Activated naive CD8-positive, alpha-beta T cell treated with anti-CD3 and anti-CD28 coated beads, Interleukin-2, amount 50 U/mL, for 24 hours (primary cell): ENCODE measurements around the gene TEAD2.
A peak's percentile ranks its signal among the peaks of the same experiment; 100 is the strongest.
"Not testable (repeated sequence)": the region's sequence is repeated elsewhere in the genome, so short reads cannot be mapped to it uniquely, and the experiment has no call there.

Experiments used
- ATAC-seq: fragments of 150-1000 bp; cut with Tn5 transposase; one replicate; pipeline ENCODE4 v1.10.0; 2021
- DNase-seq: peaks from one replicate; pipeline ENCODE4 v3.0.0; 2021
- H3K27ac Mint-ChIP-seq: one replicate; pipeline ENCODE4 v1.8.0; 2021; ENCODE audit warnings: mild to moderate bottlenecking, mixed read lengths
- H3K27me3 Mint-ChIP-seq: one replicate; pipeline ENCODE4 v1.8.0; 2021; ENCODE audit warnings: mixed read lengths
- H3K36me3 Mint-ChIP-seq: one replicate; pipeline ENCODE4 v1.8.0; 2021; ENCODE audit warnings: low read depth, mixed read lengths
- H3K4me1 Mint-ChIP-seq: one replicate; pipeline ENCODE4 v1.8.0; 2021; ENCODE audit warnings: mixed read lengths
- H3K4me3 Mint-ChIP-seq: one replicate; pipeline ENCODE4 v1.8.0; 2021; ENCODE audit warnings: mild to moderate bottlenecking, moderate library complexity, mixed read lengths
- H3K9me3 Mint-ChIP-seq: one replicate; pipeline ENCODE4 v1.8.0; 2021; ENCODE audit warnings: mixed read lengths

TEAD2 gene

GRCh38 chr19:49315111-49315510 lies 47.1 kb downstream of the TEAD2 start:
- ATAC-seq: no peak
- Mint-ChIP-seq H3K9me3 (peaks cover 10% of the 10 kb centered on the region), H3K4me1 (peaks cover 4% of the 10 kb centered on the region)

DNA sequence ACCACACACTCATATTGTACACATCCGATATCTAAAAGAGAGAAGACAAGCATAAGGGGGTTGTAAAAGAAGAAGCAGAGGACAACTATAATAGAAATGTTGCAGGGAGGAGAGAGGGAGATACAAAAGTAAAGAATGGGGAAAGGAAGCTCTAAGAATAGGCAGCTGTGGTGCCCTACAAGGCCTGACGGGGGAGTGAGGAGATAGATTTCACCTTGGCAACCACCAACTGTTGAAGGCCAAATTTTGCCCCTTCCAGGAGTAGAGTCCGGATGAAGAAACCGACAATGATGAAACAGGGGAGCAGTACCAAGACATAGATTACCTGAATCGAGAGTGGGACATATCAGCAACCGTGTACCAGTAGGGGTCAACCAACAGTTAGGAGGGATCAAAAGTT lies 53.1 kb downstream of the TEAD2 start:
- Mint-ChIP-seq H3K4me3 (no peak overlapping the region), H3K4me1 (no peaks in the 10 kb centered on the region), H3K9me3 (no peaks in the 10 kb centered on the region), H3K27me3 (no peaks in the 10 kb centered on the region), H3K27ac (no peak overlapping the region), H3K36me3 (peaks cover 6% of the 10 kb centered on the region)
- DNase-seq (no peak), ATAC-seq (no peak)

More at GRCh38 chr19:49315111-49315510, 47.1 kb downstream of the TEAD2 start:
- H3K27ac Mint-ChIP-seq: no peak overlapping the region
- peaks cover 20% of the 10 kb centered on the region for H3K36me3 Mint-ChIP-seq
- DNase-seq: no peak
- H3K27me3 Mint-ChIP-seq: no peaks in the 10 kb centered on the region
- H3K4me3 Mint-ChIP-seq: no peak overlapping the region

GRCh38 chr19:49306734-49307133 lies 55.5 kb downstream of the TEAD2 start:
- DNase-seq: not testable (repeated sequence)

DNA sequence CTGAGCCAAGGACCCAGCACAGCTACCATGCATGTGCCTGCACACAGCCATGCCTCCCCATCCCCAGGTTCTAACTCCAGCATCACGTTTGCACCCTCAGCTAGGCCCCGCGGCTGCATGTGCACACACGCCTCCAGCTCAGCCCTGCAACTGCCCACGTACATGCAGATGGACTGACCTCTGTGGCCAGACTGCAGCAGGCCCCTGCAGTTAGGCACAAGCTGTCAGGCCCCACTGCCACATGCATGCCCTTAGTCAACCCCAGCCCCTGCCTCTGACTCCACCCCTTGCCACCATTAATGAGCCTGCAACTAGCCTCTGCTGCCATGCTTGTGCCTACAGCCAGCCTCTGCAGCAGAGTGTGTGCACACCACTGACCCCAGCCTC lies 60.4 kb downstream of the TEAD2 start:
- peaks cover 3% of the 10 kb centered on the region for H3K4me1 Mint-ChIP-seq
- H3K9me3 Mint-ChIP-seq: peaks cover 8% of the 10 kb centered on the region
- no peak overlapping the region for H3K4me3 Mint-ChIP-seq
- DNase-seq: no peak
- no peak overlapping the region for H3K27ac Mint-ChIP-seq
- ATAC-seq: no peak
- no peaks in the 10 kb centered on the region for H3K36me3 Mint-ChIP-seq
- no peaks in the 10 kb centered on the region for H3K27me3 Mint-ChIP-seq

More at GRCh38 chr19:49306734-49307133, 55.5 kb downstream of the TEAD2 start:
- not testable (repeated sequence) for H3K4me3 Mint-ChIP-seq, H3K36me3 Mint-ChIP-seq, H3K9me3 Mint-ChIP-seq, ATAC-seq, H3K27me3 Mint-ChIP-seq, H3K4me1 Mint-ChIP-seq, H3K27ac Mint-ChIP-seq

DNA sequence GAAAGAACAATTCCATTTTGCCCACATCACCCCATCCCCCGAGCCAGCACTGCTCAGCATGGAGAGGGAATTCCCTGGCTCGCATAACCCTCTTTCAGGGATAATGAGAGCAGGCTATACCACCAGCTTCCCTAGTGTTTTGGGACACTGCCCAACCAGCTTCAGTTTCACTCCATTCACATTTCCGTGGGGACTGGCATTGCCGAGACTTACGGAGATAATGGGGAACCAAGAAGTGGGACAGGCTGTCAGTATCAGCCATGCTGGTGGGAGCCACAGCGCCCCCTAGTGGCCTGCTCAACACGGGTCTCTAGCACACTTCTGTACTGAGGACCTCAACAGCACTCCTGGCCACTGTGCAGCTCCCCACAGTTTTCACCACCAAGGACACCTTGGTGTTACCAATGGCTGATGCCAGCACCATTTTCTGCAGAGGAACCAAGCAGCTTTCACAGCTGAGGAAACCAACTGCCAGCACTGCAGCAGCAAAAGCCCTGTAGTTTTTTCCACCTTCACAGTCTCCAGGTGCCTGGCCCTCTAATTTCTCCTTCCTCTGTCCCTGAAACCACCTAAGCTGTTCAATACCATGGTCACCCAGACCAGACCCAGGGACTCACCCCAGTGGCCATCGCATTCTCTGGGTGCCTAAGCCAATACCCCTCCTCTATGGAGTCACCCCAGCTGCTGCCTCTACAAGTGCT lies 60.9 kb downstream of the TEAD2 start:
- Mint-ChIP-seq H3K9me3 (peaks cover 8% of the 10 kb centered on the region), H3K36me3 (no peaks in the 10 kb centered on the region), H3K27ac (no peak overlapping the region), H3K4me1 (peaks cover 3% of the 10 kb centered on the region), H3K4me3 (no peak overlapping the region), H3K27me3 (no peaks in the 10 kb centered on the region)
- DNase-seq: peak; percentile 88
- peak; percentile 99 for ATAC-seq

DNA sequence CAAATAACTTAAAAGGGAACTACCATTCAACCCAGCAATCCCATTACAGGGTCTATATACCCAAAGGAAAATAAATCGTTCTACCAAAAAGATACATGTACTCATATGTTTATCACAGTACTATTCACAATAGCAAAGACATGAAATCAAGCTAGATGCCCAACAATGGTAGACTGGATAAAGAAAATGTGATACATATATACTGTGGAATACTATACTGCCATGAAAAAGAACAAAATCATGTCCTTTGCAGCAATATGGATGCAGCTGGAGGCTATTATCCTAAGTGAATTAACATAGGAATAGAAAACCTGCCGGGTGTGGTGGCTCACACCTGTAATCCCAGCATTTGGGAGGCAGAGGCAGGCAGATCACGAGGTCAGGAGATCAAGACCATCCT lies 63.6 kb downstream of the TEAD2 start:
- not testable (repeated sequence) for H3K4me1 Mint-ChIP-seq

DNA sequence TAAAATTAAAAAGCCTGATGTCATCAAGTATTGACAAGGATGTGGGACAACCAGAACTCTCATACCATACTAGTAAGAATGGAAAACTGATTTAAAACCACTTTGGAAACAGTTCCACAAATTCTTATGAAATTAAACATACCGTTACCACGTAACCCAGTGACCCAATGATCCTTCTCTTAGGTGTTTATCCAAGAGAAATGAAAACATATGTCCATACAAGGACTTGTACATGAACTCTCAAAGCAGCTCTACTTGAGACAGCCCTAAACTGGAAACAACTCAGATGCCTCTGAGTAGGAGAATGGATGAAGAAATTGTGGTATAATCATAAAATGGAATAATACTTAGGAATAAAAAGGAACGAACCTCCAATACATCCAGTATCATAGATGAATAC lies 64.8 kb downstream of the TEAD2 start:
- Mint-ChIP-seq H3K27me3 (no peaks in the 10 kb centered on the region), H3K27ac (no peak overlapping the region), H3K9me3 (peaks cover under 1% of the 10 kb centered on the region), H3K4me3 (no peak overlapping the region), H3K36me3 (no peaks in the 10 kb centered on the region), H3K4me1 (peaks cover 3% of the 10 kb centered on the region)
- DNase-seq (no peak), ATAC-seq (no peak)

More for the DNA sequence above, 63.6 kb downstream of the TEAD2 start:
- not testable (repeated sequence) for H3K4me3 Mint-ChIP-seq, ATAC-seq, H3K27ac Mint-ChIP-seq, H3K27me3 Mint-ChIP-seq, DNase-seq, H3K36me3 Mint-ChIP-seq, H3K9me3 Mint-ChIP-seq

DNA sequence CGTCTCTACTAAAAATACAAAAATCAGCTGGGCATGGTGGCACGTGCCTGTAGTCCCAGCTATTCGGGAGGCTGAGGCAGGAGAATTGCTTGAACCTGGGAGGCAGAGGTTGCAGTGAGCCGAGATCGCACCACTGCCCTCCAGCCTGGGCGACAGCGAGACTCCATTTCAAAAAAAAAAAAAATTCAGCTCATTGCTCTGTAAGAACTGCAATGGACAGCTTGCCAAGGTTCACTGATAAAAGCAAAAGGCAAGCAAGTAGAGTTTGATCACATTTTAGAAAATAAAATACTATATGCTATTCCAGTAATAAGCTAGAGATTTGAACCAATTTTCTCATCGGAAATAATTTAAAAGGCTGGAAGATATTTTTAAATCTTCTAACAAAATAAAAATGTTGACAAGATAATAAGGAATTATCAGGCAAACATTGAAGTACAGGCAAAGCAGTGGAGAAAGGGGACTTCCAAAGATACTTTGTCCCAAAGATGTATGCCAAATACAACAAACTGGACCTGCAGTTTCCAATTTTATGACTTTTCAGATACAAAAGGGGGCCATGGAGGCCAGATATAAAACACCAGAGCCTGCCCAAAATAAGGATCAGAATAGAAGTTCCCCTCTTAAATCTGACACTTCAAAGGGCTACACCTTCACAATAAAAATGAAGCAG lies 66.9 kb downstream of the TEAD2 start:
- no peaks in the 10 kb centered on the region for H3K27me3 Mint-ChIP-seq
- H3K4me1 Mint-ChIP-seq: no peaks in the 10 kb centered on the region
- ATAC-seq (no peak), DNase-seq (no peak)
- no peak overlapping the region for H3K27ac Mint-ChIP-seq
- H3K4me3 Mint-ChIP-seq: no peak overlapping the region
- no peaks in the 10 kb centered on the region for H3K9me3 Mint-ChIP-seq
- H3K36me3 Mint-ChIP-seq: no peaks in the 10 kb centered on the region

DNA sequence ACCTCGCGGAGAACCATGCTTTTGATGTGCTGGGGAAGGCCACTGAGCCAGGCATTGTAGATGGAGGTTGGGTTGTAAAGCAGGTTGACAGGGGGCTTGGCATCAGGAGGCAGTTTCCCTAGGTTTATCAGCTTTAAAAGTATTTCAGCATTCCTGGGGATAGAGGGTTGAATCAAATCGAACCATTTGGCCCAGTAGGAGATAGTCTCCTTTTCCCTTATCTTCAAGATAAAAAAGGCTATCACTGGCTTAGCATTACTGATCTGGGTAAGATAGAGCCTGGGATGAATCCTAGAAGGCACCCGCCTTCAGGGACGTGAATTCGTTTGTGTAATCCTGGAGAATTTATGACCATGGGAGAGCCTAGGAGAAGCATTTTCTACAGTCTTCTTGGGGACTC lies 67.8 kb downstream of the TEAD2 start:
- Mint-ChIP-seq H3K9me3 (no peaks in the 10 kb centered on the region), H3K27me3 (no peaks in the 10 kb centered on the region), H3K27ac (no peak overlapping the region), H3K4me3 (no peak overlapping the region), H3K36me3 (no peaks in the 10 kb centered on the region), H3K4me1 (no peaks in the 10 kb centered on the region)
- ATAC-seq: no peak
- DNase-seq: no peak
